Measurements from ENCODE around the gene FOXK2. TPM values are rescaled to one million over a fixed set of nuclear protein-coding genes. Genes with fewer than 3 reads are reported as not detected.

Gene FOXK2
- total and polyA plus RNA-seq, 2 of the 8 experiments (the other 6 are each of a cell fraction or from before 2014, with no cell fraction given): 34.7 to 64.9 TPM

- TF ChIP-seq CHD7 (IDR thresholded peaks at IDR 0.05; ENCODE audit: insufficient replicate concordance, low read length) (no peak), JUN (IDR thresholded peaks at IDR 0.05; ENCODE audit: low read depth, low read length) (no peak), KDM5A (IDR thresholded peaks at IDR 0.05; ENCODE audit: low read length) (no peak), BRCA1 (IDR thresholded peaks at IDR 0.05; ENCODE audit: low read depth, low read length) (no peak), E2F6 (IDR thresholded peaks at IDR 0.05) (no peak), JUND (IDR thresholded peaks at IDR 0.05; ENCODE audit: low read length) (no peak), ZNF274 (IDR thresholded peaks at IDR 0.05; ENCODE audit: borderline replicate concordance, extremely low read depth, low read length) (no peak), RFX5 (IDR thresholded peaks at IDR 0.05; ENCODE audit: borderline replicate concordance, low read depth, low read length) (no peak), BCL11A (IDR thresholded peaks at IDR 0.05; ENCODE audit: low read depth in 2 of 2, low read length in 2 of 2) (no peak), USF2 (IDR thresholded peaks at IDR 0.05; ENCODE audit: low read length) (no peak)
Observed at GRCh38 chr17:82648742-82649331, 129.3 kb downstream of the FOXK2 start (continued).
